Measurements from ENCODE around the gene IDE.

DNA sequence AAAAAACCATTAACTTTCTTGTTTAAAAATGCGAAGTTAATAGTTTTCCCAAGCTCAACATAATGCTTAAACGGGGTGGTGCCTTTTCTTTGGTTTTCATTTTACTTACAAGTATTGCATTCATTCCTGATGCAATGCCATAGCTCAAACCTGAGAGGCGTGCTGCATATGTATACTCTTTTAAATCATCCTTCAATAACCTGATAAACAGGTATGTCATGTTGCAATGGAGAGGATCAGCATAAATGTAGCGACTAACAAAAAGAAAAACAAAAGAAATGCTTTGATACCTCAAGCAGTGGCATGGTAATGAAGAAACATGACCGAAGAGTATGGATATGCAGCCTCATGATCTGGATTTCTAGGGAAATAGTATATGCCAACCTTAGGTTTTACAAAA, 95.4 kb downstream of the IDE start:
- TF ChIP-seq, protein P1, sequence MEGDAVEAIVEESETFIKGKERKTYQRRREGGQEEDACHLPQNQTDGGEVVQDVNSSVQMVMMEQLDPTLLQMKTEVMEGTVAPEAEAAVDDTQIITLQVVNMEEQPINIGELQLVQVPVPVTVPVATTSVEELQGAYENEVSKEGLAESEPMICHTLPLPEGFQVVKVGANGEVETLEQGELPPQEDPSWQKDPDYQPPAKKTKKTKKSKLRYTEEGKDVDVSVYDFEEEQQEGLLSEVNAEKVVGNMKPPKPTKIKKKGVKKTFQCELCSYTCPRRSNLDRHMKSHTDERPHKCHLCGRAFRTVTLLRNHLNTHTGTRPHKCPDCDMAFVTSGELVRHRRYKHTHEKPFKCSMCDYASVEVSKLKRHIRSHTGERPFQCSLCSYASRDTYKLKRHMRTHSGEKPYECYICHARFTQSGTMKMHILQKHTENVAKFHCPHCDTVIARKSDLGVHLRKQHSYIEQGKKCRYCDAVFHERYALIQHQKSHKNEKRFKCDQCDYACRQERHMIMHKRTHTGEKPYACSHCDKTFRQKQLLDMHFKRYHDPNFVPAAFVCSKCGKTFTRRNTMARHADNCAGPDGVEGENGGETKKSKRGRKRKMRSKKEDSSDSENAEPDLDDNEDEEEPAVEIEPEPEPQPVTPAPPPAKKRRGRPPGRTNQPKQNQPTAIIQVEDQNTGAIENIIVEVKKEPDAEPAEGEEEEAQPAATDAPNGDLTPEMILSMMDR (IDR thresholded peaks at IDR 0.05) = no peak
- no peak for TF ChIP-seq EZH2 (IDR thresholded peaks at IDR 0.05; ENCODE audit: borderline replicate concordance, insufficient read depth, low read depth, low read length, poor library complexity, severe bottlenecking)
